ENCODE measurements around the gene CREB5. TPM values are rescaled to one million over a fixed set of nuclear protein-coding genes. Genes with fewer than 3 reads are reported as not detected.

The CREB5 gene
- total and polyA plus RNA-seq, 2 experiments from 2014 or later, result 2.4 to 4.4 TPM

DNA sequence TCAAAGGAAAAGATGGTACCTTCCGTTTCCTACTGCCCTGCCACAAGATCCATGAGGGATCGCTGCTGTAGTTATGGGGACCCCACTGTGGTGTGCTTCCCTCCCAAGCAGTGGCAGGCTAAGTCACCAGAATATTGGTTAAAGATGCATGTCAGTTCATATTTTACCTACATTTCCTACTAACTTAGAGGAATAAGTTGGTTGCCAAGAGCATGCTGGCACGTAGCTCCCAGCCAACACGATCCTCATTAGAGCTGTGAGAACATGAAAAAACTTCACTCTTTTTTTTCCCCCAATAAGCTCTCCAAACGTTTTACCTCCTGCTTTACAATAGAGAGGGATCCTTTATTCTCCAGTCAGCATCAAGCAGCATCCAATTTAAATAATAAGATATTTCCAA lies 342.1 kb downstream of the CREB5 start:
- Histone ChIP-seq H2AFZ (no peak overlapping the region; the same call in 1 of the 2 replicates), H3K36me3 (ENCODE audit: insufficient read depth) (no peaks in the 10 kb centered on the region), H3K27ac (ENCODE audit: low read depth) (no peak overlapping the region), H3K4me3 (no peak overlapping the region), H3K27me3 (ENCODE audit: insufficient read depth) (no peaks in the 10 kb centered on the region), H4K20me1 (replicated peaks; ENCODE audit: insufficient read depth) (no peaks in the 10 kb centered on the region), H3F3A (replicated peaks; ENCODE audit: low read depth) (no peaks in the 10 kb centered on the region), H3K4me2 (no peak overlapping the region), H3K79me2 (replicated peaks; ENCODE audit: insufficient read depth) (no peaks in the 10 kb centered on the region), H3K4me1 (ENCODE audit: insufficient read depth) (no peaks in the 10 kb centered on the region), H3K9me2 (ENCODE audit: insufficient read depth) (no peaks in the 10 kb centered on the region; the same call in 1 of the 2 replicates)
- H3K36me3 Mint-ChIP-seq (ENCODE audit: low read depth), result no peaks in the 10 kb centered on the region
- no peak overlapping the region for H3K4me3 Mint-ChIP-seq
- DNase-seq (ENCODE audit: low spot score) (no peak), ATAC-seq (no peak)
- H3K27me3 Mint-ChIP-seq (ENCODE audit: insufficient read depth, low read depth, poor library complexity), result no peaks in the 10 kb centered on the region
- no peak for TF ChIP-seq JUNB (IDR thresholded peaks at IDR 0.05; ENCODE audit: unreplicated experiment)
- no peaks in the 10 kb centered on the region for H3K9me3 Mint-ChIP-seq
- H3K4me1 Mint-ChIP-seq, result peaks cover 6% of the 10 kb centered on the region; the same call in 2 of the 3 replicates
- H3K27ac Mint-ChIP-seq, result no peak overlapping the region

DNA sequence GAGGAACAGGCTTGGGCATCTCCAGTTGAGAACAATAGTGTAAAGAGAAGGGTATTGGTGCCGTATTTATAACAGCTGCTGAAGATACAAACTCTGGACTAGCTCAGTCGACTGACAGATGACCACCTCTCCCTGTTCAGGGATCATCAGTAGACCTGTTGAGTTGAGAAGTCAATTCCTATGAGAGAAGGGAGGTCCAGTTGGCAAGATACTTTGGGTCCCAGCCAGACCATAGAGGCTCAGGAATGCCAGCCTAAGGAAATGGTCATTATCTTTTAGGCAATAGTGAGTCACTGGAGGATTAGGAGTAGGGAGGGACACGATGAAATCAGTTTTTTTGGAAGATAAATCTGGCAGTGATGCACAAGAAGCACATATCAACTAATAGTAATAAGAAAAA lies 342.9 kb downstream of the CREB5 start:
- Histone ChIP-seq H3K36me3 (ENCODE audit: insufficient read depth) (no peaks in the 10 kb centered on the region), H4K20me1 (replicated peaks; ENCODE audit: insufficient read depth) (no peaks in the 10 kb centered on the region), H3K79me2 (replicated peaks; ENCODE audit: insufficient read depth) (no peaks in the 10 kb centered on the region), H3K4me2 (no peak overlapping the region), H3K9me2 (ENCODE audit: insufficient read depth) (no peaks in the 10 kb centered on the region; the same call in 1 of the 2 replicates), H3K4me1 (ENCODE audit: insufficient read depth) (0 out of 2 replicates have a peak, but pooled peaks cover 2% of the 10 kb centered on the region), H2AFZ (no peak overlapping the region), H3F3A (replicated peaks; ENCODE audit: low read depth) (no peaks in the 10 kb centered on the region), H3K27ac (ENCODE audit: low read depth) (no peak overlapping the region), H3K4me3 (no peak overlapping the region), H3K27me3 (ENCODE audit: insufficient read depth) (no peaks in the 10 kb centered on the region)
- DNase-seq (ENCODE audit: low spot score) (no peak), ATAC-seq (no peak)
- H3K9me3 Mint-ChIP-seq, result no peaks in the 10 kb centered on the region
- H3K36me3 Mint-ChIP-seq (ENCODE audit: low read depth), result no peaks in the 10 kb centered on the region
- no peak overlapping the region for H3K27ac Mint-ChIP-seq
- no peak overlapping the region for H3K4me3 Mint-ChIP-seq
- no peak for TF ChIP-seq CREB1 (CRISPR knock-in tag; IDR thresholded peaks at IDR 0.05; ENCODE audit: low read depth)
- TF ChIP-seq, protein P1, sequence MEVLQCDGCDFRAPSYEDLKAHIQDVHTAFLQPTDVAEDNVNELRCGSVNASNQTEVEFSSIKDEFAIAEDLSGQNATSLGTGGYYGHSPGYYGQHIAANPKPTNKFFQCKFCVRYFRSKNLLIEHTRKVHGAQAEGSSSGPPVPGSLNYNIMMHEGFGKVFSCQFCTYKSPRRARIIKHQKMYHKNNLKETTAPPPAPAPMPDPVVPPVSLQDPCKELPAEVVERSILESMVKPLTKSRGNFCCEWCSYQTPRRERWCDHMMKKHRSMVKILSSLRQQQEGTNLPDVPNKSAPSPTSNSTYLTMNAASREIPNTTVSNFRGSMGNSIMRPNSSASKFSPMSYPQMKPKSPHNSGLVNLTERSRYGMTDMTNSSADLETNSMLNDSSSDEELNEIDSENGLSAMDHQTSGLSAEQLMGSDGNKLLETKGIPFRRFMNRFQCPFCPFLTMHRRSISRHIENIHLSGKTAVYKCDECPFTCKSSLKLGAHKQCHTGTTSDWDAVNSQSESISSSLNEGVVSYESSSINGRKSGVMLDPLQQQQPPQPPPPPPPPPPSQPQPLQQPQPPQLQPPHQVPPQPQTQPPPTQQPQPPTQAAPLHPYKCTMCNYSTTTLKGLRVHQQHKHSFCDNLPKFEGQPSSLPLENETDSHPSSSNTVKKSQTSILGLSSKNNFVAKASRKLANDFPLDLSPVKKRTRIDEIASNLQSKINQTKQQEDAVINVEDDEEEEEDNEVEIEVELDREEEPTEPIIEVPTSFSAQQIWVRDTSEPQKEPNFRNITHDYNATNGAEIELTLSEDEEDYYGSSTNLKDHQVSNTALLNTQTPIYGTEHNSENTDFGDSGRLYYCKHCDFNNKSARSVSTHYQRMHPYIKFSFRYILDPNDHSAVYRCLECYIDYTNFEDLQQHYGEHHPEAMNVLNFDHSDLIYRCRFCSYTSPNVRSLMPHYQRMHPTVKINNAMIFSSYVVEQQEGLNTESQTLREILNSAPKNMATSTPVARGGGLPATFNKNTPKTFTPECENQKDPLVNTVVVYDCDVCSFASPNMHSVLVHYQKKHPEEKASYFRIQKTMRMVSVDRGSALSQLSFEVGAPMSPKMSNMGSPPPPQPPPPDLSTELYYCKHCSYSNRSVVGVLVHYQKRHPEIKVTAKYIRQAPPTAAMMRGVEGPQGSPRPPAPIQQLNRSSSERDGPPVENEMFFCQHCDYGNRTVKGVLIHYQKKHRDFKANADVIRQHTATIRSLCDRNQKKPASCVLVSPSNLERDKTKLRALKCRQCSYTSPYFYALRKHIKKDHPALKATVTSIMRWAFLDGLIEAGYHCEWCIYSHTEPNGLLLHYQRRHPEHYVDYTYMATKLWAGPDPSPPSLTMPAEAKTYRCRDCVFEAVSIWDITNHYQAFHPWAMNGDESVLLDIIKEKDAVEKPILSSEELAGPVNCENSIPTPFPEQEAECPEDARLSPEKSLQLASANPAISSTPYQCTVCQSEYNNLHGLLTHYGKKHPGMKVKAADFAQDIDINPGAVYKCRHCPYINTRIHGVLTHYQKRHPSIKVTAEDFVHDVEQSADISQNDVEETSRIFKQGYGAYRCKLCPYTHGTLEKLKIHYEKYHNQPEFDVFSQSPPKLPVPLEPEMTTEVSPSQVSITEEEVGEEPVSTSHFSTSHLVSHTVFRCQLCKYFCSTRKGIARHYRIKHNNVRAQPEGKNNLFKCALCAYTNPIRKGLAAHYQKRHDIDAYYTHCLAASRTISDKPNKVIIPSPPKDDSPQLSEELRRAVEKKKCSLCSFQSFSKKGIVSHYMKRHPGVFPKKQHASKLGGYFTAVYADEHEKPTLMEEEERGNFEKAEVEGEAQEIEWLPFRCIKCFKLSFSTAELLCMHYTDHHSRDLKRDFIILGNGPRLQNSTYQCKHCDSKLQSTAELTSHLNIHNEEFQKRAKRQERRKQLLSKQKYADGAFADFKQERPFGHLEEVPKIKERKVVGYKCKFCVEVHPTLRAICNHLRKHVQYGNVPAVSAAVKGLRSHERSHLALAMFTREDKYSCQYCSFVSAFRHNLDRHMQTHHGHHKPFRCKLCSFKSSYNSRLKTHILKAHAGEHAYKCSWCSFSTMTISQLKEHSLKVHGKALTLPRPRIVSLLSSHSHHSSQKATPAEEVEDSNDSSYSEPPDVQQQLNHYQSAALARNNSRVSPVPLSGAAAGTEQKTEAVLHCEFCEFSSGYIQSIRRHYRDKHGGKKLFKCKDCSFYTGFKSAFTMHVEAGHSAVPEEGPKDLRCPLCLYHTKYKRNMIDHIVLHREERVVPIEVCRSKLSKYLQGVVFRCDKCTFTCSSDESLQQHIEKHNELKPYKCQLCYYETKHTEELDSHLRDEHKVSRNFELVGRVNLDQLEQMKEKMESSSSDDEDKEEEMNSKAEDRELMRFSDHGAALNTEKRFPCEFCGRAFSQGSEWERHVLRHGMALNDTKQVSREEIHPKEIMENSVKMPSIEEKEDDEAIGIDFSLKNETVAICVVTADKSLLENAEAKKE (CRISPR knock-in tag; IDR thresholded peaks at IDR 0.05), result no peak
- TF ChIP-seq, protein P2, sequence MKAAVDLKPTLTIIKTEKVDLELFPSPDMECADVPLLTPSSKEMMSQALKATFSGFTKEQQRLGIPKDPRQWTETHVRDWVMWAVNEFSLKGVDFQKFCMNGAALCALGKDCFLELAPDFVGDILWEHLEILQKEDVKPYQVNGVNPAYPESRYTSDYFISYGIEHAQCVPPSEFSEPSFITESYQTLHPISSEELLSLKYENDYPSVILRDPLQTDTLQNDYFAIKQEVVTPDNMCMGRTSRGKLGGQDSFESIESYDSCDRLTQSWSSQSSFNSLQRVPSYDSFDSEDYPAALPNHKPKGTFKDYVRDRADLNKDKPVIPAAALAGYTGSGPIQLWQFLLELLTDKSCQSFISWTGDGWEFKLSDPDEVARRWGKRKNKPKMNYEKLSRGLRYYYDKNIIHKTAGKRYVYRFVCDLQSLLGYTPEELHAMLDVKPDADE (IDR thresholded peaks at IDR 0.05), result no peak
- TF ChIP-seq, protein P3, sequence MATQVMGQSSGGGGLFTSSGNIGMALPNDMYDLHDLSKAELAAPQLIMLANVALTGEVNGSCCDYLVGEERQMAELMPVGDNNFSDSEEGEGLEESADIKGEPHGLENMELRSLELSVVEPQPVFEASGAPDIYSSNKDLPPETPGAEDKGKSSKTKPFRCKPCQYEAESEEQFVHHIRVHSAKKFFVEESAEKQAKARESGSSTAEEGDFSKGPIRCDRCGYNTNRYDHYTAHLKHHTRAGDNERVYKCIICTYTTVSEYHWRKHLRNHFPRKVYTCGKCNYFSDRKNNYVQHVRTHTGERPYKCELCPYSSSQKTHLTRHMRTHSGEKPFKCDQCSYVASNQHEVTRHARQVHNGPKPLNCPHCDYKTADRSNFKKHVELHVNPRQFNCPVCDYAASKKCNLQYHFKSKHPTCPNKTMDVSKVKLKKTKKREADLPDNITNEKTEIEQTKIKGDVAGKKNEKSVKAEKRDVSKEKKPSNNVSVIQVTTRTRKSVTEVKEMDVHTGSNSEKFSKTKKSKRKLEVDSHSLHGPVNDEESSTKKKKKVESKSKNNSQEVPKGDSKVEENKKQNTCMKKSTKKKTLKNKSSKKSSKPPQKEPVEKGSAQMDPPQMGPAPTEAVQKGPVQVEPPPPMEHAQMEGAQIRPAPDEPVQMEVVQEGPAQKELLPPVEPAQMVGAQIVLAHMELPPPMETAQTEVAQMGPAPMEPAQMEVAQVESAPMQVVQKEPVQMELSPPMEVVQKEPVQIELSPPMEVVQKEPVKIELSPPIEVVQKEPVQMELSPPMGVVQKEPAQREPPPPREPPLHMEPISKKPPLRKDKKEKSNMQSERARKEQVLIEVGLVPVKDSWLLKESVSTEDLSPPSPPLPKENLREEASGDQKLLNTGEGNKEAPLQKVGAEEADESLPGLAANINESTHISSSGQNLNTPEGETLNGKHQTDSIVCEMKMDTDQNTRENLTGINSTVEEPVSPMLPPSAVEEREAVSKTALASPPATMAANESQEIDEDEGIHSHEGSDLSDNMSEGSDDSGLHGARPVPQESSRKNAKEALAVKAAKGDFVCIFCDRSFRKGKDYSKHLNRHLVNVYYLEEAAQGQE (IDR thresholded peaks at IDR 0.05; ENCODE audit: unreplicated experiment), result no peak
- no peak for TF ChIP-seq STAT1 (IDR thresholded peaks at IDR 0.05; ENCODE audit: unreplicated experiment)
- H3K4me1 Mint-ChIP-seq, result peaks cover 12% of the 10 kb centered on the region; the same call in 2 of the 3 replicates
- H3K27me3 Mint-ChIP-seq (ENCODE audit: insufficient read depth, low read depth, poor library complexity), result no peaks in the 10 kb centered on the region
